ENCODE data around the gene ANGPTL5. TPM values are rescaled to one million over a fixed set of nuclear protein-coding genes. Genes with fewer than 3 reads are reported as not detected.
"Not testable (repeated sequence)": the region's sequence is repeated elsewhere in the genome, so short reads cannot be mapped to it uniquely, and the experiment has no call there.

The ANGPTL5 gene
- total RNA-seq, 1 donor from 2014 or later: not detected

GRCh38 chr11:101885631-101886030 lies 30.7 kb downstream of the ANGPTL5 start:
- no peak for ATAC-seq

- no peak for ATAC-seq
Measured at GRCh38 chr11:101881586-101881985, 34.7 kb downstream of the ANGPTL5 start.

GRCh38 chr11:101880222-101880621 lies 36.1 kb downstream of the ANGPTL5 start:
- no peak for ATAC-seq

- ATAC-seq: no peak
Measured at GRCh38 chr11:101872171-101872882, 44.0 kb downstream of the ANGPTL5 start.

- no peak for ATAC-seq
Measured at GRCh38 chr11:101870510-101870909, 45.8 kb downstream of the ANGPTL5 start.

GRCh38 chr11:101867951-101868350 lies 48.4 kb downstream of the ANGPTL5 start:
- ATAC-seq: peak; percentile 35

GRCh38 chr11:101866619-101867491 lies 49.5 kb downstream of the ANGPTL5 start:
- ATAC-seq: peak; percentile 70

GRCh38 chr11:101864098-101864497 lies 52.2 kb downstream of the ANGPTL5 start:
- no peak for ATAC-seq

GRCh38 chr11:101863361-101863760 lies 53.0 kb downstream of the ANGPTL5 start:
- ATAC-seq: no peak

GRCh38 chr11:101862391-101863233 lies 53.7 kb downstream of the ANGPTL5 start:
- peak; percentile 55 for ATAC-seq

GRCh38 chr11:101860696-101861427 lies 55.5 kb downstream of the ANGPTL5 start:
- peak; percentile 72 for ATAC-seq

- not testable (repeated sequence) for ATAC-seq
Measured at GRCh38 chr11:101852260-101852659, 64.1 kb downstream of the ANGPTL5 start.

- ATAC-seq: no peak
Measured at GRCh38 chr11:101848262-101848661, 68.1 kb downstream of the ANGPTL5 start.

- no peak for ATAC-seq
Measured at GRCh38 chr11:101844608-101845007, 71.7 kb downstream of the ANGPTL5 start.

GRCh38 chr11:101840704-101841103 lies 75.6 kb downstream of the ANGPTL5 start:
- no peak for ATAC-seq

Other genes starting within 250 kb of the ANGPTL5 start
- 1.2 TPM for gene CEP126, start 1.5 kb downstream of the ANGPTL5 start, total RNA-seq
- 0.80 TPM for gene CFAP300, start 130.9 kb upstream of the ANGPTL5 start, total RNA-seq
- gene YAP1, start 193.9 kb upstream of the ANGPTL5 start, total RNA-seq: 95.2 TPM

Data from esophagus mucosa (tissue), 1 donor.